Colon (tissue), 2 donors: ENCODE data around the gene STAC3.

ENCODE experiments used
- FAIRE-seq: peaks from 2 replicates; lab custom pipeline; 2012; peaks lifted over from hg19 to GRCh38; lab: Jason Lieb, UNC
- donor health status: control.
- donor health status: control.

STAC3 gene

GRCh38 chr12:57235728-57236131 is 15.3 kb downstream of the STAC3 start:
- no peak for FAIRE-seq

GRCh38 chr12:57235017-57235727 is 15.8 kb downstream of the STAC3 start:
- no peak for FAIRE-seq

- FAIRE-seq: no peak
These were observed 16.4 kb downstream of the STAC3 start for GRCh38 chr12:57234571-57235016.

GRCh38 chr12:57234233-57234570 is 16.8 kb downstream of the STAC3 start:
- no peak for FAIRE-seq

- FAIRE-seq: no peak
These were observed 17.4 kb downstream of the STAC3 start for GRCh38 chr12:57233357-57234232.

GRCh38 chr12:57232156-57232756 is 18.7 kb downstream of the STAC3 start:
- no peak for FAIRE-seq

GRCh38 chr12:57231276-57232021 is 19.5 kb downstream of the STAC3 start:
- FAIRE-seq: no peak

- no peak for FAIRE-seq
These were observed 20.4 kb downstream of the STAC3 start for GRCh38 chr12:57230381-57231155.

- FAIRE-seq: no peak
These were observed 21.2 kb downstream of the STAC3 start, which contains the start of gene SHMT2 for GRCh38 chr12:57229634-57230380. SHMT2 (plus strand) TSS chr12:57229711; CDS start chr12:57229779, 68 bp downstream.

GRCh38 chr12:57229046-57229633 is 21.8 kb downstream of the STAC3 start:
- FAIRE-seq: no peak

GRCh38 chr12:57227315-57228115 is 23.5 kb downstream of the STAC3 start:
- no peak for FAIRE-seq

GRCh38 chr12:57226588-57227314 is 24.2 kb downstream of the STAC3 start:
- no peak for FAIRE-seq

GRCh38 chr12:57225680-57226210 is 25.2 kb downstream of the STAC3 start:
- FAIRE-seq: no peak

GRCh38 chr12:57224973-57225679 is 25.9 kb downstream of the STAC3 start:
- FAIRE-seq: no peak

- FAIRE-seq: no peak
These were observed 26.6 kb downstream of the STAC3 start for GRCh38 chr12:57224278-57224972.

GRCh38 chr12:57223191-57224165 is 27.5 kb downstream of the STAC3 start:
- no peak for FAIRE-seq
